HEK293 (cell line): ENCODE data around the gene TWF2.
A peak's percentile ranks its signal among the peaks of the same experiment; 100 is the strongest.

ENCODE experiments used
- BCL11A ChIP-seq: fragments of 450-650 bp; formaldehyde crosslinking; IDR thresholded peaks from 2 replicates; pipeline ENCODE4 v1.5.1; 2016; ENCODE audit warnings: low read depth, missing biosample characterization, missing genetic modification characterization
- GLIS1 ChIP-seq: fragments of 450-650 bp; formaldehyde crosslinking; IDR thresholded peaks from 2 replicates; pipeline ENCODE4 v1.5.1; 2016; ENCODE audit warnings: missing biosample characterization, missing genetic modification characterization
- KLF10 ChIP-seq: fragments of 450-650 bp; IDR thresholded peaks from 2 replicates; pipeline ENCODE4 v1.5.1; 2018; ENCODE audit warnings: missing biosample characterization, mild to moderate bottlenecking, missing genetic modification characterization
- OSR2 ChIP-seq: fragments of 450-650 bp; formaldehyde crosslinking; IDR thresholded peaks from 2 replicates; pipeline ENCODE4 v1.5.1; 2016; ENCODE audit warnings: missing biosample characterization, missing genetic modification characterization
- PRDM1 ChIP-seq: fragments of 450-650 bp; formaldehyde crosslinking; IDR thresholded peaks from 2 replicates; pipeline ENCODE4; 2016; ENCODE audit warnings: missing biosample characterization, missing genetic modification characterization
- PRDM4 ChIP-seq: fragments of 450-650 bp; formaldehyde crosslinking; IDR thresholded peaks from 2 replicates; pipeline ENCODE4 v1.5.1; 2017; ENCODE audit warnings: missing biosample characterization, missing genetic modification characterization
- SP2 ChIP-seq: fragments of 450-650 bp; formaldehyde crosslinking; IDR thresholded peaks from 2 replicates; pipeline ENCODE4 v1.5.1; 2016; ENCODE audit warnings: missing biosample characterization, missing genetic modification characterization
- YY1 ChIP-seq: fragments of 450-650 bp; formaldehyde crosslinking; IDR thresholded peaks from 2 replicates; pipeline ENCODE4 v1.5.1; 2018; ENCODE audit warnings: missing biosample characterization, missing genetic modification characterization
- ZFP69B ChIP-seq: fragments of 450-650 bp; formaldehyde crosslinking; IDR thresholded peaks from 2 replicates; pipeline ENCODE4 v1.5.1; 2016; ENCODE audit warnings: missing biosample characterization, missing genetic modification characterization
- ZNF132 ChIP-seq: fragments of 450-650 bp; formaldehyde crosslinking; IDR thresholded peaks from 2 replicates; pipeline ENCODE4 v1.5.1; 2017; ENCODE audit warnings: missing biosample characterization, missing genetic modification characterization, borderline replicate concordance
- ZNF2 ChIP-seq: fragments of 450-650 bp; formaldehyde crosslinking; IDR thresholded peaks from 2 replicates; pipeline ENCODE4 v1.5.1; 2016; ENCODE audit warnings: missing biosample characterization, missing genetic modification characterization
- ZNF292 ChIP-seq: fragments of 450-650 bp; formaldehyde crosslinking; IDR thresholded peaks from 2 replicates; pipeline ENCODE4 v1.5.1; 2016; ENCODE audit warnings: low read depth, missing biosample characterization, missing genetic modification characterization, borderline replicate concordance
- ZNF394 ChIP-seq: fragments of 450-650 bp; formaldehyde crosslinking; IDR thresholded peaks from 2 replicates; pipeline ENCODE4 v1.5.1; 2016; ENCODE audit warnings: missing biosample characterization, missing genetic modification characterization, mild to moderate bottlenecking, moderate library complexity, borderline replicate concordance
- ZNF404 ChIP-seq: fragments of 450-650 bp; formaldehyde crosslinking; IDR thresholded peaks from 2 replicates; pipeline ENCODE4 v1.5.1; 2017; ENCODE audit warnings: missing biosample characterization, missing genetic modification characterization
- ZNF518A ChIP-seq: fragments of 450-650 bp; formaldehyde crosslinking; conservative IDR thresholded peaks from 2 replicates; pipeline ENCODE4 v1.5.1; 2016; ENCODE audit warnings: low read depth, missing biosample characterization, missing genetic modification characterization
- ZNF529 ChIP-seq: fragments of 450-650 bp; formaldehyde crosslinking; IDR thresholded peaks from 2 replicates; pipeline ENCODE4 v1.5.1; 2017; ENCODE audit warnings: missing genetic modification characterization, missing biosample characterization; ENCODE audit not compliant: insufficient replicate concordance
- ZNF530 ChIP-seq: fragments of 450-650 bp; formaldehyde crosslinking; IDR thresholded peaks from 2 replicates; pipeline ENCODE4 v1.5.1; 2016; ENCODE audit warnings: low read depth, missing biosample characterization, missing genetic modification characterization
- ZNF600 ChIP-seq: fragments of 450-650 bp; formaldehyde crosslinking; IDR thresholded peaks from 2 replicates; pipeline ENCODE4 v1.5.1; 2016; ENCODE audit warnings: missing biosample characterization, missing genetic modification characterization
- ZNF768 ChIP-seq: fragments of 450-650 bp; formaldehyde crosslinking; IDR thresholded peaks from 2 replicates; pipeline ENCODE4 v1.5.1; 2018; ENCODE audit warnings: missing biosample characterization, mild to moderate bottlenecking, missing genetic modification characterization
- ZNF843 ChIP-seq: fragments of 450-650 bp; formaldehyde crosslinking; IDR thresholded peaks from 2 replicates; pipeline ENCODE4 v1.5.1; 2016; ENCODE audit warnings: missing biosample characterization, missing genetic modification characterization
- ZSCAN4 ChIP-seq: fragments of 450-650 bp; formaldehyde crosslinking; IDR thresholded peaks from 2 replicates; pipeline ENCODE4 v1.5.1; 2017; ENCODE audit warnings: missing biosample characterization, missing genetic modification characterization
- TF ChIP-seq, protein P1 (sequence below): fragments of 450-650 bp; formaldehyde crosslinking; IDR thresholded peaks from 2 replicates; pipeline ENCODE4 v1.5.1; 2017; ENCODE audit warnings: missing biosample characterization, missing genetic modification characterization
- TF ChIP-seq, protein P2 (sequence below): fragments of 450-650 bp; formaldehyde crosslinking; IDR thresholded peaks from 2 replicates; pipeline ENCODE4 v1.5.1; 2016; ENCODE audit warnings: missing biosample characterization, missing genetic modification characterization, borderline replicate concordance

Gene TWF2

GRCh38 chr3:52220380-52221026 is 18.5 kb downstream of the TWF2 start (continued):
- no peak for TF ChIP-seq ZSCAN4
- no peak for TF ChIP-seq SP2 (tag by site-specific recombination)
- no peak for TF ChIP-seq GLIS1 (tag by site-specific recombination)
- TF ChIP-seq ZNF132 (tag by site-specific recombination) = no peak
- TF ChIP-seq YY1 (tag by site-specific recombination) = no peak
- no peak for TF ChIP-seq BCL11A (tag by site-specific recombination)
- no peak for TF ChIP-seq OSR2 (tag by site-specific recombination)
- no peak for TF ChIP-seq ZFP69B (tag by site-specific recombination)
- no peak for TF ChIP-seq ZNF530 (tag by site-specific recombination)
- no peak for TF ChIP-seq ZNF292 (tag by site-specific recombination)
- TF ChIP-seq ZNF404 (tag by site-specific recombination) = no peak
- TF ChIP-seq PRDM1 (tag by site-specific recombination) = no peak
- peak; percentile 21; the same call in 1 of the 2 replicates for TF ChIP-seq ZNF394 (tag by site-specific recombination)
- TF ChIP-seq, protein P1, sequence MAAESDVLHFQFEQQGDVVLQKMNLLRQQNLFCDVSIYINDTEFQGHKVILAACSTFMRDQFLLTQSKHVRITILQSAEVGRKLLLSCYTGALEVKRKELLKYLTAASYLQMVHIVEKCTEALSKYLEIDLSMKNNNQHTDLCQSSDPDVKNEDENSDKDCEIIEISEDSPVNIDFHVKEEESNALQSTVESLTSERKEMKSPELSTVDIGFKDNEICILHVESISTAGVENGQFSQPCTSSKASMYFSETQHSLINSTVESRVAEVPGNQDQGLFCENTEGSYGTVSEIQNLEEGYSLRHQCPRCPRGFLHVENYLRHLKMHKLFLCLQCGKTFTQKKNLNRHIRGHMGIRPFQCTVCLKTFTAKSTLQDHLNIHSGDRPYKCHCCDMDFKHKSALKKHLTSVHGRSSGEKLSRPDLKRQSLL (tag by site-specific recombination) = no peak
- TF ChIP-seq ZNF529 (tag by site-specific recombination) = no peak
- TF ChIP-seq KLF10 = no peak
- TF ChIP-seq ZNF843 (tag by site-specific recombination) = no peak
- TF ChIP-seq ZNF600 (tag by site-specific recombination) = peak; percentile 83
- no peak for TF ChIP-seq PRDM4 (tag by site-specific recombination)
- no peak for TF ChIP-seq ZNF768
- TF ChIP-seq ZNF518A (tag by site-specific recombination) = no peak
- TF ChIP-seq ZNF2 (tag by site-specific recombination) = peak; percentile 75; the same call in 1 of the 2 replicates
- TF ChIP-seq, protein P2, sequence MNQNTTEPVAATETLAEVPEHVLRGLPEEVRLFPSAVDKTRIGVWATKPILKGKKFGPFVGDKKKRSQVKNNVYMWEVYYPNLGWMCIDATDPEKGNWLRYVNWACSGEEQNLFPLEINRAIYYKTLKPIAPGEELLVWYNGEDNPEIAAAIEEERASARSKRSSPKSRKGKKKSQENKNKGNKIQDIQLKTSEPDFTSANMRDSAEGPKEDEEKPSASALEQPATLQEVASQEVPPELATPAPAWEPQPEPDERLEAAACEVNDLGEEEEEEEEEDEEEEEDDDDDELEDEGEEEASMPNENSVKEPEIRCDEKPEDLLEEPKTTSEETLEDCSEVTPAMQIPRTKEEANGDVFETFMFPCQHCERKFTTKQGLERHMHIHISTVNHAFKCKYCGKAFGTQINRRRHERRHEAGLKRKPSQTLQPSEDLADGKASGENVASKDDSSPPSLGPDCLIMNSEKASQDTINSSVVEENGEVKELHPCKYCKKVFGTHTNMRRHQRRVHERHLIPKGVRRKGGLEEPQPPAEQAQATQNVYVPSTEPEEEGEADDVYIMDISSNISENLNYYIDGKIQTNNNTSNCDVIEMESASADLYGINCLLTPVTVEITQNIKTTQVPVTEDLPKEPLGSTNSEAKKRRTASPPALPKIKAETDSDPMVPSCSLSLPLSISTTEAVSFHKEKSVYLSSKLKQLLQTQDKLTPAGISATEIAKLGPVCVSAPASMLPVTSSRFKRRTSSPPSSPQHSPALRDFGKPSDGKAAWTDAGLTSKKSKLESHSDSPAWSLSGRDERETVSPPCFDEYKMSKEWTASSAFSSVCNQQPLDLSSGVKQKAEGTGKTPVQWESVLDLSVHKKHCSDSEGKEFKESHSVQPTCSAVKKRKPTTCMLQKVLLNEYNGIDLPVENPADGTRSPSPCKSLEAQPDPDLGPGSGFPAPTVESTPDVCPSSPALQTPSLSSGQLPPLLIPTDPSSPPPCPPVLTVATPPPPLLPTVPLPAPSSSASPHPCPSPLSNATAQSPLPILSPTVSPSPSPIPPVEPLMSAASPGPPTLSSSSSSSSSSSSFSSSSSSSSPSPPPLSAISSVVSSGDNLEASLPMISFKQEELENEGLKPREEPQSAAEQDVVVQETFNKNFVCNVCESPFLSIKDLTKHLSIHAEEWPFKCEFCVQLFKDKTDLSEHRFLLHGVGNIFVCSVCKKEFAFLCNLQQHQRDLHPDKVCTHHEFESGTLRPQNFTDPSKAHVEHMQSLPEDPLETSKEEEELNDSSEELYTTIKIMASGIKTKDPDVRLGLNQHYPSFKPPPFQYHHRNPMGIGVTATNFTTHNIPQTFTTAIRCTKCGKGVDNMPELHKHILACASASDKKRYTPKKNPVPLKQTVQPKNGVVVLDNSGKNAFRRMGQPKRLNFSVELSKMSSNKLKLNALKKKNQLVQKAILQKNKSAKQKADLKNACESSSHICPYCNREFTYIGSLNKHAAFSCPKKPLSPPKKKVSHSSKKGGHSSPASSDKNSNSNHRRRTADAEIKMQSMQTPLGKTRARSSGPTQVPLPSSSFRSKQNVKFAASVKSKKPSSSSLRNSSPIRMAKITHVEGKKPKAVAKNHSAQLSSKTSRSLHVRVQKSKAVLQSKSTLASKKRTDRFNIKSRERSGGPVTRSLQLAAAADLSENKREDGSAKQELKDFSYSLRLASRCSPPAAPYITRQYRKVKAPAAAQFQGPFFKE (tag by site-specific recombination) = no peak
